Psoas muscle (tissue), 8 donors: ENCODE data around the gene ARHGDIA. TPM values are rescaled to one million over a fixed set of nuclear protein-coding genes. Genes with fewer than 3 reads are reported as not detected.
A peak's percentile ranks its signal among the peaks of the same experiment; 100 is the strongest.

Experiments
- ATAC-seq, 4 donors: fragments of 200-7000 bp; cut with Tn5 transposase; one replicate each; pipeline ENCODE4 v1.9.1; 2020; ENCODE audit warnings: moderate library complexity in 3 of 4, mild to moderate bottlenecking in 2 of 4
- DNase-seq, 2 donors: peaks; one replicate each; pipeline ENCODE4 v3.0.0-alpha.2; 2020
- H3K27ac ChIP-seq: fragments of 200-600 bp; one replicate; pipeline ENCODE4 v1.8.0; 2022
- H3K27me3 ChIP-seq, 3 donors: fragments of 200-600 bp in 1 of 3; one replicate each; pipeline versions ENCODE4 v1.6.1 to v1.8.0; 2013 to 2022; ENCODE audit warnings: low read length in 2 of 3, mild to moderate bottlenecking in 2 of 3, moderate library complexity in 1 of 3; ENCODE audit not compliant: insufficient read depth in 3 of 3
- H3K36me3 ChIP-seq, 2 donors: fragments of 200-600 bp in 1 of 2; one replicate each; pipeline versions ENCODE4 v1.6.1 to v1.8.0; 2013 to 2022; ENCODE audit warnings: low read depth in 1 of 2, mild to moderate bottlenecking in 1 of 2, moderate library complexity in 1 of 2; ENCODE audit not compliant: insufficient read depth in 1 of 2
- H3K4me1 ChIP-seq: fragments of 200-600 bp; one replicate; pipeline ENCODE4 v1.8.0; 2022
- H3K4me3 ChIP-seq: fragments of 200-600 bp; one replicate; pipeline ENCODE4 v1.8.0; 2022; ENCODE audit warnings: mild to moderate bottlenecking
- H3K9me3 ChIP-seq: fragments of 200-600 bp; one replicate; pipeline ENCODE4 v1.8.0; 2022
- CTCF ChIP-seq: fragments of 200-600 bp; IDR thresholded peaks from one replicate; pipeline ENCODE4 v1.8.0; 2022; ENCODE audit warnings: antibody characterized with exemption
- WGBS, 3 donors: extraction: QIAGEN DNeasy Blood & Tissue Kit; methylation state at CpG; one replicate each; pipeline versions ENCODE4 v1.1.6 to v1.1.7; 2013; 5-methylcytosine and 5-hydroxymethylcytosine counted together
- intact Hi-C, 2 donors: fragments of 100-400 bp; cut with DNase I; formaldehyde crosslinking; loops; one replicate each; pipeline versions ENCODE4 v1.11.0 to v1.14.2; 2022
- polyA plus RNA-seq, 3 donors: library from polyadenylated mRNA; stranded (reverse); fragments of 200-250 nt; gene quantifications; one replicate each; pipeline ENCODE4 v1.2.3, GENCODE V29; 2013
- total RNA-seq, 4 donors: library from RNA; stranded (reverse); fragmentation: NEBNext Ultra II Directional in 2 of 4; extraction: Animal tissue kit (Norgen Biotek cat#: 25700) in 2 of 4; gene quantifications; one replicate each; pipeline versions ENCODE4 v1.2.1 to v1.2.4, GENCODE V29; 2021 to 2023
- donor health status: healthy with polysubstance abuse.
- donor health status: DM: no; HTN: no; CAD: no; lungs with moderate emphysema.
- donor health status: Bipolar disorder and iron deficiency.
- donor health status: healthy.
- donor health status: DM: yes; HTN: yes; CAD: no.
- donor health status: DM: no; HTN: no; CAD: no.
- donor health status: DM: no; HTN: no; CAD: no.
- donor health status: DM: yes; HTN: yes; CAD: no.

Gene ARHGDIA
- total and polyA plus RNA-seq, 7 donors: 79.1 to 268 (median 149) TPM

GRCh38 chr17:81906476-81907218 lies 35.5 kb upstream of the ARHGDIA start:
- Histone ChIP-seq H3K4me3 (no peak overlapping the region), H3K27ac (peak overlapping the region; percentile 65), H3K36me3 (peaks cover 0 to 26% of the 10 kb centered on the region in 2 donors), H3K9me3 (no peaks in the 10 kb centered on the region), H3K4me1 (peaks cover 23% of the 10 kb centered on the region), H3K27me3 (no peaks in the 10 kb centered on the region)
- TF ChIP-seq CTCF: no peak
- ATAC-seq (peak in 1 of 4 donors; percentile 0), DNase-seq (peak in 1 of 2 donors; percentile 12)
- 82 to 89% (median 86%) methylated on average over 14 to 15 of the region's 15 CpGs for WGBS, 3 donors
- intact Hi-C loops: no loop called here

- intact Hi-C loops: no loop called here
- no peaks in the 10 kb centered on the region for H3K9me3 ChIP-seq
- H3K27me3 ChIP-seq: no peaks in the 10 kb centered on the region
- H3K36me3 ChIP-seq: peaks cover 0 to 27% of the 10 kb centered on the region in 2 donors
- TF ChIP-seq CTCF: no peak
- no peak overlapping the region for H3K27ac ChIP-seq
- peaks cover 23% of the 10 kb centered on the region for H3K4me1 ChIP-seq
- 93 to 96% (median 93%) methylated on average over 10 of the region's 10 CpGs for WGBS, 3 donors
- DNase-seq (no peak), ATAC-seq (no peak)
- H3K4me3 ChIP-seq: no peak overlapping the region
Measured at GRCh38 chr17:81905993-81906392, 34.9 kb upstream of the ARHGDIA start.

GRCh38 chr17:81905424-81905875 lies 34.3 kb upstream of the ARHGDIA start:
- Histone ChIP-seq H3K36me3 (peaks cover 0 to 32% of the 10 kb centered on the region in 2 donors), H3K27me3 (no peaks in the 10 kb centered on the region), H3K4me3 (no peak overlapping the region), H3K4me1 (peaks cover 22% of the 10 kb centered on the region), H3K9me3 (no peaks in the 10 kb centered on the region), H3K27ac (no peak overlapping the region)
- 93 to 96% (median 95%) methylated on average over 13 to 16 of the region's 16 CpGs for WGBS, 3 donors
- DNase-seq: no peak
- ATAC-seq: no peak
- intact Hi-C loops: no loop called here
- TF ChIP-seq CTCF: no peak

GRCh38 chr17:81904600-81905423 lies 33.7 kb upstream of the ARHGDIA start:
- no peak overlapping the region for H3K4me3 ChIP-seq
- no peaks in the 10 kb centered on the region for H3K27me3 ChIP-seq
- TF ChIP-seq CTCF: no peak
- intact Hi-C loops: no loop called here
- WGBS, 3 donors: 84 to 93% (median 87%) methylated on average over 27 to 28 of the region's 28 CpGs
- H3K27ac ChIP-seq: no peak overlapping the region
- H3K9me3 ChIP-seq: no peaks in the 10 kb centered on the region
- no peak for DNase-seq
- peaks cover 0 to 38% of the 10 kb centered on the region in 2 donors for H3K36me3 ChIP-seq
- peaks cover 16% of the 10 kb centered on the region for H3K4me1 ChIP-seq
- ATAC-seq: no peak
